ENCODE measurements around the gene SLC25A12.

SLC25A12 gene

DNA sequence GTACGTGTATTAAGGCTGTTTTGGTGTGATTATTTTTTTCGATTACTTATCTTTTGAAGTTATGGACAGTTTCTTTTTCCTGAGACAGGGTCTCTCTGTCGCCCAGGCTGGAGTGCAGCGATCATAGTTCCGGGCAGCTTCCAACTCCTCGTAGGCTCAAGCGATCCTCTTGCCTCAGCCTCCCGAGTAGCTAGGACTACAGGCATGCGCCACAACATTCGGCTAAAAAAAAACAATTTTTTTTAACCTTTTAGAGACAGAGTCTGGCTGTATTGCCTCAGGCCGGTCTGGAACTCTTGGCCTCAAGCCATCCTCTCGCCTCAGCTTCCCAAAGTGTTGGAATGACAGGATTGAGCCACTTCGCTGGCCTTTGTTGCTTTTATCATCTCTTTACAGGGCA is 29.2 kb upstream of the SLC25A12 start:
- Histone ChIP-seq H3K79me2 (ENCODE audit: control insufficient read depth, low read length) (peaks cover 57% of the 10 kb centered on the region), H4K20me1 (ENCODE audit: control insufficient read depth, insufficient read depth, low read depth, low read length) (no peaks in the 10 kb centered on the region)
- TF ChIP-seq, protein P1, sequence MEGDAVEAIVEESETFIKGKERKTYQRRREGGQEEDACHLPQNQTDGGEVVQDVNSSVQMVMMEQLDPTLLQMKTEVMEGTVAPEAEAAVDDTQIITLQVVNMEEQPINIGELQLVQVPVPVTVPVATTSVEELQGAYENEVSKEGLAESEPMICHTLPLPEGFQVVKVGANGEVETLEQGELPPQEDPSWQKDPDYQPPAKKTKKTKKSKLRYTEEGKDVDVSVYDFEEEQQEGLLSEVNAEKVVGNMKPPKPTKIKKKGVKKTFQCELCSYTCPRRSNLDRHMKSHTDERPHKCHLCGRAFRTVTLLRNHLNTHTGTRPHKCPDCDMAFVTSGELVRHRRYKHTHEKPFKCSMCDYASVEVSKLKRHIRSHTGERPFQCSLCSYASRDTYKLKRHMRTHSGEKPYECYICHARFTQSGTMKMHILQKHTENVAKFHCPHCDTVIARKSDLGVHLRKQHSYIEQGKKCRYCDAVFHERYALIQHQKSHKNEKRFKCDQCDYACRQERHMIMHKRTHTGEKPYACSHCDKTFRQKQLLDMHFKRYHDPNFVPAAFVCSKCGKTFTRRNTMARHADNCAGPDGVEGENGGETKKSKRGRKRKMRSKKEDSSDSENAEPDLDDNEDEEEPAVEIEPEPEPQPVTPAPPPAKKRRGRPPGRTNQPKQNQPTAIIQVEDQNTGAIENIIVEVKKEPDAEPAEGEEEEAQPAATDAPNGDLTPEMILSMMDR (IDR thresholded peaks at IDR 0.05; ENCODE audit: low read depth, low read length, poor library complexity, severe bottlenecking) = no peak
- no peak for TF ChIP-seq EZH2phosphoT487 (IDR thresholded peaks at IDR 0.05; ENCODE audit: borderline replicate concordance, low read length)

DNA sequence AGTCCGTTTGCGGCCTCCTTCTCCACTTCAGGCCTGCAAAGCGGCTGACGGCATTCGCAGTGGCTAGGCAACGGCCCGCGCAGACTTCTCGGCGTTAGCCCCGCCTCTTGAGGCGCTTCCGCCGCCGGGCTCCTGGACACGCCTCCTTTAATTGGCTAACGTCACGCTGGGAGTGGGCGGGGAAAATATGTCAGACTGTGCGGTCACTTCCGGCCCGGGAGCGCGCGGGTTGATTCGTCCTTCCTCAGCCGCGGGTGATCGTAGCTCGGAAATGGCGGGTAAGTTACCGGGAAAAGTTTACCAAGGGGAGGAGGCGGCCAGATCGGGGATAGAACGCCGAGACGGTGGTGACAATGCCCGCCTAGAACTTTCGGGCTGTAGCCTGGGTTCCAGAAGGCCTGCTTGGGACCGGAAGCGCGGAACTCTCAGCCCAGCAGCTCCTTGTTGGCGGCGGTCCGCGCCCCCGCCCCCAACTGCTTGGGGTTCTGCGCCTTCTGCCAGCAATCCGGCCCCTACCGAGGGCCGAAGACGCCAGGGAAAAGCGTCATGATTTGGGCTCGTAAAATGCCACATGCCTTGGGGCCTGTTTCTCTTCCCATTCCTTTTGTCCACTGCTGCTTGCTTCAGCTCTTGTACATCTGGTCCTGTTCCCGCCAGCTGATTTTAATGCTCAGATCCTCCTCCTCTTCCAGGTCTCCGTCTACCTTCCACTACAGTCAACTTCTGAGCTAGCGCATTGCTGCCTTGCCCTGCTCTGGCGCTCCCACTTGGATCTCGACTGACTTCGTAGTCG is 28.4 kb upstream of the SLC25A12 start, which contains the start of gene HAT1:
HAT1 (plus strand) TSS at position 232 of the 793 bp plus-strand sequence; CDS start at position 272, 40 bp downstream.
- Histone ChIP-seq H3K4me3 (ENCODE audit: low read length) (peak within 1 kb of the TSS; percentile 83), H3K4me1 (ENCODE audit: control insufficient read depth, low read length) (peaks cover 21% of the 10 kb centered on the region), H3K27me3 (ENCODE audit: control insufficient read depth, low read length) (no peaks in the 10 kb centered on the region), H3F3A (ENCODE audit: control insufficient read depth, insufficient read depth) (no peaks in the 10 kb centered on the region), H3K36me3 (ENCODE audit: control insufficient read depth, low read length) (peaks cover 34% of the 10 kb centered on the region), H3K4me2 (ENCODE audit: low read length) (peak within 1 kb of the TSS; percentile 91), H4K20me1 (ENCODE audit: control insufficient read depth, insufficient read depth, low read depth, low read length) (no peaks in the 10 kb centered on the region), H3K79me2 (ENCODE audit: control insufficient read depth, low read length) (peaks cover 49% of the 10 kb centered on the region), H3K9me3 (ENCODE audit: control insufficient read depth, insufficient read depth, low read length) (no peaks in the 10 kb centered on the region), H3K27ac (ENCODE audit: low read depth, low read length) (peak within 1 kb of the TSS; percentile 41), H3K9me2 (replicated peaks; ENCODE audit: control insufficient read depth, low read length) (no peaks in the 10 kb centered on the region)
- TF ChIP-seq EZH2phosphoT487 (IDR thresholded peaks at IDR 0.05; ENCODE audit: borderline replicate concordance, low read length) = no peak
- TF ChIP-seq, protein P1 (IDR thresholded peaks at IDR 0.05; ENCODE audit: low read depth, low read length, poor library complexity, severe bottlenecking) = no peak

More for the DNA sequence above, 29.2 kb upstream of the SLC25A12 start:
- Histone ChIP-seq H3K4me1 (ENCODE audit: control insufficient read depth, low read length) (peaks cover 21% of the 10 kb centered on the region), H3F3A (ENCODE audit: control insufficient read depth, insufficient read depth) (no peaks in the 10 kb centered on the region), H3K27me3 (ENCODE audit: control insufficient read depth, low read length) (no peaks in the 10 kb centered on the region), H3K4me2 (ENCODE audit: low read length) (peak overlapping the region; percentile 91), H3K36me3 (ENCODE audit: control insufficient read depth, low read length) (peaks cover 42% of the 10 kb centered on the region), H3K9me2 (replicated peaks; ENCODE audit: control insufficient read depth, low read length) (no peaks in the 10 kb centered on the region), H3K27ac (ENCODE audit: low read depth, low read length) (no peak overlapping the region), H3K9me3 (ENCODE audit: control insufficient read depth, insufficient read depth, low read length) (no peaks in the 10 kb centered on the region), H3K4me3 (ENCODE audit: low read length) (peak overlapping the region; percentile 83)

DNA sequence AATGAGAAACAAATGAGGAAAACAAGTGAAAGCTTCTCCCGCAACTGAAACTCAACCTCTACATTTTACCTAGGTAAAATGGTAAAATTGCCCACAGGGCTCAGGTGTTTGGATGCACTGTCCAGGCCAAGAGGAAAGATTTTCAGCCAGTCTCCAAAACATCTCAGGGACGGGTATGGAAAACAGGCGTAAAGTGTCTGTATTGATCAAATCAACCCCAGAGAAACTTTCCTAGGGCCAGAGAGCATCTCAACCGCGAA is 27.9 kb upstream of the SLC25A12 start:
- no peaks in the 10 kb centered on the region for H3K27me3 ChIP-seq (ENCODE audit: control insufficient read depth, low read length)
- H3K4me3 ChIP-seq (ENCODE audit: low read length) = peak overlapping the region; percentile 83
- H3K79me2 ChIP-seq (ENCODE audit: control insufficient read depth, low read length) = peaks cover 44% of the 10 kb centered on the region
- H4K20me1 ChIP-seq (ENCODE audit: control insufficient read depth, insufficient read depth, low read depth, low read length) = no peaks in the 10 kb centered on the region
- H3K27ac ChIP-seq (ENCODE audit: low read depth, low read length) = peak overlapping the region; percentile 33
- H3K36me3 ChIP-seq (ENCODE audit: control insufficient read depth, low read length) = peaks cover 29% of the 10 kb centered on the region
- peaks cover 21% of the 10 kb centered on the region for H3K4me1 ChIP-seq (ENCODE audit: control insufficient read depth, low read length)
- H3K9me3 ChIP-seq (ENCODE audit: control insufficient read depth, insufficient read depth, low read length) = no peaks in the 10 kb centered on the region
- H3K9me2 ChIP-seq (replicated peaks; ENCODE audit: control insufficient read depth, low read length) = no peaks in the 10 kb centered on the region
- TF ChIP-seq EZH2phosphoT487 (IDR thresholded peaks at IDR 0.05; ENCODE audit: borderline replicate concordance, low read length) = no peak
- TF ChIP-seq, protein P1 (IDR thresholded peaks at IDR 0.05; ENCODE audit: low read depth, low read length, poor library complexity, severe bottlenecking) = no peak
- H3K4me2 ChIP-seq (ENCODE audit: low read length) = peak overlapping the region; percentile 91
- H3F3A ChIP-seq (ENCODE audit: control insufficient read depth, insufficient read depth) = no peaks in the 10 kb centered on the region
